Measurements from ENCODE around the gene PDE6A.

DNA sequence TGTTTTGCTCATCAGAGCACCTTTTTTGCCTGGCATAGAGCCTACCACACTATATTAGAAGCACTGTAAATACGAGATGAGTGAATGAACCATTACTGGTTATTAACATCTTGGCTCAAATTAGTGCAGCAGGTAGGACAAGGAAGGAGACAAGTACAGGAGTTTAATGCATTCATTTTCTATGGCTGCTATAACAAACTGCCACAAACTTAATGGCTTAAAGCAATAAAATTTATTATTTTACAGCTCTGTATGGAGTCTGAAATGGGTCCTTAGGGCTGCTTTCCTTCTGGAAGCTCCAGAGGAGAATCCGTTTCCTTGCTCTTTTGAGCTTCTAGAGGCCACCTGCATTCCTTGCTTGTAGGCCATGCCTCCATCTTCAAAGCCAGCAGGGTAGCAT, 59.1 kb downstream of the PDE6A start:
- TF ChIP-seq TAF1 (conservative IDR thresholded peaks at IDR 0.05): no peak
- TF ChIP-seq RAD21 (IDR thresholded peaks at IDR 0.05): no peak
- TF ChIP-seq, protein P1, sequence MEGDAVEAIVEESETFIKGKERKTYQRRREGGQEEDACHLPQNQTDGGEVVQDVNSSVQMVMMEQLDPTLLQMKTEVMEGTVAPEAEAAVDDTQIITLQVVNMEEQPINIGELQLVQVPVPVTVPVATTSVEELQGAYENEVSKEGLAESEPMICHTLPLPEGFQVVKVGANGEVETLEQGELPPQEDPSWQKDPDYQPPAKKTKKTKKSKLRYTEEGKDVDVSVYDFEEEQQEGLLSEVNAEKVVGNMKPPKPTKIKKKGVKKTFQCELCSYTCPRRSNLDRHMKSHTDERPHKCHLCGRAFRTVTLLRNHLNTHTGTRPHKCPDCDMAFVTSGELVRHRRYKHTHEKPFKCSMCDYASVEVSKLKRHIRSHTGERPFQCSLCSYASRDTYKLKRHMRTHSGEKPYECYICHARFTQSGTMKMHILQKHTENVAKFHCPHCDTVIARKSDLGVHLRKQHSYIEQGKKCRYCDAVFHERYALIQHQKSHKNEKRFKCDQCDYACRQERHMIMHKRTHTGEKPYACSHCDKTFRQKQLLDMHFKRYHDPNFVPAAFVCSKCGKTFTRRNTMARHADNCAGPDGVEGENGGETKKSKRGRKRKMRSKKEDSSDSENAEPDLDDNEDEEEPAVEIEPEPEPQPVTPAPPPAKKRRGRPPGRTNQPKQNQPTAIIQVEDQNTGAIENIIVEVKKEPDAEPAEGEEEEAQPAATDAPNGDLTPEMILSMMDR (IDR thresholded peaks at IDR 0.05; ENCODE audit: low read depth, low read length, missing input control): no peak
- no peak for TF ChIP-seq YY1 (IDR thresholded peaks at IDR 0.05)
- TF ChIP-seq, protein P2, sequence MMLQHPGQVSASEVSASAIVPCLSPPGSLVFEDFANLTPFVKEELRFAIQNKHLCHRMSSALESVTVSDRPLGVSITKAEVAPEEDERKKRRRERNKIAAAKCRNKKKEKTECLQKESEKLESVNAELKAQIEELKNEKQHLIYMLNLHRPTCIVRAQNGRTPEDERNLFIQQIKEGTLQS (IDR thresholded peaks at IDR 0.05): no peak
- TF ChIP-seq, protein P3, sequence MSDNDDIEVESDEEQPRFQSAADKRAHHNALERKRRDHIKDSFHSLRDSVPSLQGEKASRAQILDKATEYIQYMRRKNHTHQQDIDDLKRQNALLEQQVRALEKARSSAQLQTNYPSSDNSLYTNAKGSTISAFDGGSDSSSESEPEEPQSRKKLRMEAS (IDR thresholded peaks at IDR 0.05): no peak
- TF ChIP-seq FOXA1 (IDR thresholded peaks at IDR 0.05): no peak
- TF ChIP-seq, protein P4, sequence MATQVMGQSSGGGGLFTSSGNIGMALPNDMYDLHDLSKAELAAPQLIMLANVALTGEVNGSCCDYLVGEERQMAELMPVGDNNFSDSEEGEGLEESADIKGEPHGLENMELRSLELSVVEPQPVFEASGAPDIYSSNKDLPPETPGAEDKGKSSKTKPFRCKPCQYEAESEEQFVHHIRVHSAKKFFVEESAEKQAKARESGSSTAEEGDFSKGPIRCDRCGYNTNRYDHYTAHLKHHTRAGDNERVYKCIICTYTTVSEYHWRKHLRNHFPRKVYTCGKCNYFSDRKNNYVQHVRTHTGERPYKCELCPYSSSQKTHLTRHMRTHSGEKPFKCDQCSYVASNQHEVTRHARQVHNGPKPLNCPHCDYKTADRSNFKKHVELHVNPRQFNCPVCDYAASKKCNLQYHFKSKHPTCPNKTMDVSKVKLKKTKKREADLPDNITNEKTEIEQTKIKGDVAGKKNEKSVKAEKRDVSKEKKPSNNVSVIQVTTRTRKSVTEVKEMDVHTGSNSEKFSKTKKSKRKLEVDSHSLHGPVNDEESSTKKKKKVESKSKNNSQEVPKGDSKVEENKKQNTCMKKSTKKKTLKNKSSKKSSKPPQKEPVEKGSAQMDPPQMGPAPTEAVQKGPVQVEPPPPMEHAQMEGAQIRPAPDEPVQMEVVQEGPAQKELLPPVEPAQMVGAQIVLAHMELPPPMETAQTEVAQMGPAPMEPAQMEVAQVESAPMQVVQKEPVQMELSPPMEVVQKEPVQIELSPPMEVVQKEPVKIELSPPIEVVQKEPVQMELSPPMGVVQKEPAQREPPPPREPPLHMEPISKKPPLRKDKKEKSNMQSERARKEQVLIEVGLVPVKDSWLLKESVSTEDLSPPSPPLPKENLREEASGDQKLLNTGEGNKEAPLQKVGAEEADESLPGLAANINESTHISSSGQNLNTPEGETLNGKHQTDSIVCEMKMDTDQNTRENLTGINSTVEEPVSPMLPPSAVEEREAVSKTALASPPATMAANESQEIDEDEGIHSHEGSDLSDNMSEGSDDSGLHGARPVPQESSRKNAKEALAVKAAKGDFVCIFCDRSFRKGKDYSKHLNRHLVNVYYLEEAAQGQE (IDR thresholded peaks at IDR 0.05): no peak
- no peak for TF ChIP-seq SP1 (IDR thresholded peaks at IDR 0.05)

All from liver (tissue), 3 donors.